K562 (cell line): Measurements from ENCODE around the gene LBX1. TPM values are rescaled to one million over a fixed set of nuclear protein-coding genes. Genes with fewer than 3 reads are reported as not detected.

Experiments
- ATAC-seq: fragments of 200-7000 bp; cut with Tn5 transposase; 3 replicates; pipeline ENCODE4 v1.9.1; 2020; ENCODE audit warnings: moderate library complexity
- BruUV-seq: library from RNA; stranded (reverse); fragments of 400-500 nt; replicated peaks from 2 replicates; lab custom pipeline; 2021; lab: Mats Ljungman, UMichigan
- CTCF ChIA-PET: fragments of 300-600 bp; formaldehyde crosslinking; extraction: SDS; loops from one replicate; lab custom pipeline; 2021; ENCODE audit warnings: low intra/inter-chr PET ratio; lab: Yijun Ruan, JAX
- POLR2A ChIA-PET: fragments of 300-600, 350-650 bp; sonication (Branson Sonifier 250); formaldehyde crosslinking; extraction: SDS; loops from one replicate; lab custom pipeline; 2021; ENCODE audit warnings: antibody characterized with exemption, inconsistent platforms; lab: Yijun Ruan, JAX
- DNase-seq, 4 experiments: peaks; one replicate each; pipeline versions ENCODE4 v3.0.0 to v3.0.0-alpha.2; 2011 to 2018; ENCODE audit warnings: low spot score in 3 of 4, mixed read lengths in 3 of 4; ENCODE audit errors: extremely low read depth in 1 of 4
- FAIRE-seq: peaks from 2 replicates; lab custom pipeline; 2011; peaks lifted over from hg19 to GRCh38; lab: Jason Lieb, UNC
- H2AFZ ChIP-seq: 2 replicates; pipeline ENCODE4 v1.6.0; 2011; ENCODE audit warnings: low read depth, low read length, control low read depth, inconsistent platforms
- H3K27ac ChIP-seq: fragments of 200-600 bp; 3 replicates; pipeline ENCODE4 v1.8.0; 2011; ENCODE audit warnings: low read depth, mild to moderate bottlenecking, control low read depth, inconsistent platforms, low read length, moderate library complexity, mixed read lengths; ENCODE audit errors: extremely low read depth
- H3K27me3 ChIP-seq, 2 experiments: fragments of 300-600 bp in 1 of 2; 2 replicates in 1 of 2; 3 replicates in 1 of 2; pipeline versions ENCODE4 v1.6.0 to v1.8.0; 2011; ENCODE audit warnings: inconsistent platforms in 2 of 2, low read length in 2 of 2, mild to moderate bottlenecking in 1 of 2, mixed read lengths in 1 of 2, moderate library complexity in 1 of 2; ENCODE audit not compliant: control insufficient read depth in 2 of 2, insufficient read depth in 2 of 2
- H3K36me3 ChIP-seq: fragments of 300-600 bp; 3 replicates; pipeline ENCODE4 v1.8.0; 2011; ENCODE audit warnings: mild to moderate bottlenecking, low read length, inconsistent platforms; ENCODE audit not compliant: control insufficient read depth, insufficient read depth
- H3K4me1 ChIP-seq, 2 experiments: fragments of 200-600 bp in 1 of 2; replicated peaks in 1 of 2; 2 replicates in 1 of 2; 3 replicates in 1 of 2; pipeline versions ENCODE4 v1.5.1 to v1.8.0; 2011; ENCODE audit warnings: inconsistent platforms in 2 of 2, low read length in 2 of 2, mild to moderate bottlenecking in 1 of 2, mixed read lengths in 1 of 2, moderate library complexity in 1 of 2; ENCODE audit not compliant: control insufficient read depth in 2 of 2, insufficient read depth in 2 of 2
- H3K4me2 ChIP-seq: 2 replicates; pipeline ENCODE4 v1.6.1; 2011; ENCODE audit warnings: low read length, control low read depth, inconsistent platforms, mixed read lengths; ENCODE audit not compliant: insufficient read depth
- H3K4me3 ChIP-seq: fragments of 200-600 bp; sonication (generic), shearing (Covaris generic); 2 replicates; pipeline ENCODE4 v1.5.1; 2016; ENCODE audit warnings: control low read depth, inconsistent platforms
- H3K79me2 ChIP-seq: fragments of 200-600 bp; 3 replicates; pipeline ENCODE4 v1.8.0; 2011; ENCODE audit warnings: low read length, inconsistent platforms; ENCODE audit not compliant: control insufficient read depth, insufficient read depth
- H3K9ac ChIP-seq, 2 experiments: 2 replicates each; pipeline versions ENCODE4 v1.6.0 to v1.6.1; 2011; ENCODE audit warnings: low read depth in 2 of 2, low read length in 2 of 2, control low read depth in 1 of 2, inconsistent platforms in 1 of 2, mild to moderate bottlenecking in 1 of 2, mixed read lengths in 1 of 2; ENCODE audit not compliant: insufficient read depth in 1 of 2
- H3K9me1 ChIP-seq: one replicate; pipeline ENCODE4 v1.6.0; 2011; ENCODE audit warnings: inconsistent platforms, mild to moderate bottlenecking, low read length, moderate library complexity; ENCODE audit not compliant: control insufficient read depth, insufficient read depth
- H3K9me3 ChIP-seq: replicated peaks from 2 replicates; pipeline ENCODE4 v1.5.1; 2011; ENCODE audit warnings: low read depth, low read length, inconsistent platforms; ENCODE audit not compliant: control insufficient read depth, insufficient read depth
- H4K20me1 ChIP-seq: replicated peaks from 2 replicates; pipeline ENCODE4 v1.6.1; 2011; ENCODE audit warnings: low read length, inconsistent platforms, mixed read lengths; ENCODE audit not compliant: control insufficient read depth, insufficient read depth
- C11orf30 ChIP-seq: fragments of 450-650 bp; IDR thresholded peaks from 2 replicates; pipeline ENCODE4 v1.6.1; 2016; ENCODE audit warnings: low read depth, mild to moderate bottlenecking
- MAFG ChIP-seq: fragments of 450-650 bp; conservative IDR thresholded peaks from 2 replicates; pipeline ENCODE4 v1.6.1; 2016; ENCODE audit warnings: missing genetic modification characterization, missing compliant biosample characterization
- MAFK ChIP-seq: IDR thresholded peaks from 2 replicates; pipeline ENCODE4 v1.6.1; 2011; ENCODE audit warnings: low read length, improper control_type of control experiment
- NFE2 ChIP-seq: IDR thresholded peaks from 2 replicates; pipeline ENCODE4 v1.6.1; 2014; ENCODE audit warnings: antibody characterized with exemption, low read depth
- NFE2L1 ChIP-seq: fragments of 450-650 bp; IDR thresholded peaks from 2 replicates; pipeline ENCODE4 v1.6.1; 2016; ENCODE audit warnings: missing genetic modification characterization, low read depth, mild to moderate bottlenecking, missing compliant biosample characterization, moderate library complexity, borderline replicate concordance
- PKNOX1 ChIP-seq: fragments of 450-650 bp; IDR thresholded peaks from 2 replicates; pipeline ENCODE4 v1.6.1; 2016
- POLR2H ChIP-seq: IDR thresholded peaks from 2 replicates; pipeline ENCODE4 v1.6.1; 2016; ENCODE audit warnings: missing genetic modification characterization, low read depth, mild to moderate bottlenecking, control low read depth, missing compliant biosample characterization, moderate library complexity
- SREBF1 ChIP-seq: fragments of 150-350 bp; IDR thresholded peaks from 2 replicates; pipeline ENCODE4 v1.6.1; 2014; ENCODE audit warnings: antibody characterized with exemption, low read depth, low read length, borderline replicate concordance
- ZNF316 ChIP-seq: fragments of 450-650 bp; IDR thresholded peaks from 2 replicates; pipeline ENCODE4 v1.6.1; 2016
- ZNF408 ChIP-seq: fragments of 250-450 bp; sonication (Bioruptor Pico); IDR thresholded peaks from 2 replicates; pipeline ENCODE4 v1.4.0; 2020; ENCODE audit warnings: low read depth, mild to moderate bottlenecking, moderate library complexity
- WGBS: fragments of 100-300 bp; shearing (Covaris generic); methylation state at CpG from one replicate; pipeline ENCODE4 v1.1.6; 2016; ENCODE audit warnings: low coverage, mixed read lengths; ENCODE audit not compliant: insufficient coverage; ENCODE audit errors: missing lambda C conversion rate; 5-methylcytosine and 5-hydroxymethylcytosine counted together
- in situ Hi-C: fragments of 300-500 bp; cut with MboI; formaldehyde crosslinking; loops from 4 replicates; pipeline ENCODE4 v1.15.0; 2018; ENCODE audit warnings: inconsistent platforms, mixed read lengths
- intact Hi-C: fragments of 100-400 bp; cut with micrococcal nuclease; formaldehyde crosslinking; loops from 2 replicates; pipeline ENCODE4 v1.14.2; 2022
- polyA plus RNA-seq, 8 experiments: library from polyadenylated mRNA; depleted of rRNA in 4 of 8; stranded (reverse) in 5 of 8; unstranded in 3 of 8; fragments of >200 nt; fragmentation: Nextera tagmentation in 2 of 8; fragmentation: Illumina TruSeq in 1 of 8; extraction: Ambion mirVana in 2 of 8; extraction: Trizol in 1 of 8; gene quantifications; 2 replicates each; pipeline versions ENCODE4 v1.2.1 to v1.2.3, GENCODE V29; 2011 to 2014; ENCODE audit warnings: inconsistent platforms in 1 of 8, missing spikeins in 1 of 8
- total RNA-seq, 7 experiments: library from RNA; depleted of rRNA in 6 of 7; stranded (reverse); fragments of >200 nt in 6 of 7; fragmentation: Illumina TruSeq in 2 of 7; extraction: Trizol in 2 of 7; gene quantifications; 2 replicates each; pipeline versions ENCODE4 v1.2.1 to v1.2.3, GENCODE V29; 2011 to 2021; ENCODE audit warnings: low replicate concordance in 1 of 7

The LBX1 gene
- total and polyA plus RNA-seq, 9 of the 15 experiments (the other 6 are each of a cell fraction or from before 2014, with no cell fraction given), result not detected

DNA sequence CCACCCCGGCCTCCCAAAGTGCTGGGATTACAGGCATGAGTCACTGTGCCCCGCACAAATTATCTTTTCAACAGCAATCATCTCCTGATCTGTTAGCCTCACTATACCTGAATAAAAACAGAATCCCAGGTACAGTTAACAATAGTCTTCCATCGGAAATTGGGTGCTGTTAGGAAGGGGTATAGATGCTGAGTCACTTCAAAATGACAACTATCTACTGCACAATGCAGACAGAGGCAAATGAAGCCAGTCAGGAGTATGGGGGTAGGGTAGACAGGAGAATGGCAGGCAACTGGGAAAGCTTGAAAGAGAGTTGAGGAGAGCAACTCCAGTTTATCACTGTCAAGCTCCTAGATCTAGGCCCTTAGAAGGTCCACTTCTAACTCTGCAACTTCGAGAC, 40.3 kb downstream of the LBX1 start:
- WGBS, result 4% methylated on average over 4 of the region's 4 CpGs
- ChIA-PET POLR2A (interaction anchor here (0.6 kb wide), 1 partner anchor 91 kb away, joined by 3 read pairs; no protein-coding TSS in a partner anchor), CTCF (no interaction called here)
- in situ Hi-C loops, result no loop called here
- no peaks in the 10 kb centered on the region for H4K20me1 ChIP-seq
- peaks cover 0 to 2% of the 10 kb centered on the region in 2 experiments; a peak in 2 of 5 replicates for H3K4me1 ChIP-seq
- H3K4me2 ChIP-seq, result no peak overlapping the region
- H3K36me3 ChIP-seq, result no peaks in the 10 kb centered on the region
- no peak overlapping the region for H3K27ac ChIP-seq
- no peak overlapping the region for H3K4me3 ChIP-seq
- no peak overlapping the region for H3K9ac ChIP-seq
- H3K27me3 ChIP-seq, result peaks cover 3 to 22% of the 10 kb centered on the region in 2 experiments; a peak in 3 of 5 replicates
- ATAC-seq (no peak; the same call in 2 of the 3 replicates), DNase-seq (no peak), FAIRE-seq (no peak)
- no peak overlapping the region for H2AFZ ChIP-seq
- H3K79me2 ChIP-seq, result no peaks in the 10 kb centered on the region
- H3K9me1 ChIP-seq, result no peaks in the 10 kb centered on the region
- no TSS peak for BruUV-seq
- peak; percentile 57 for TF ChIP-seq NFE2
- TF ChIP-seq PKNOX1, result 0 out of 2 replicates have a peak, but pooled peaks have one; percentile 13
- no peak for TF ChIP-seq SREBF1
- no peak for TF ChIP-seq ZNF408 (CRISPR knock-in tag)
- no peak for TF ChIP-seq POLR2H
- peak; percentile 7; the same call in 1 of the 2 replicates for TF ChIP-seq MAFK
- TF ChIP-seq C11orf30, result peak; percentile 70
- peak; percentile 38; the same call in 1 of the 2 replicates for TF ChIP-seq NFE2L1 (tag)
- TF ChIP-seq ZNF316, result peak; percentile 58; the same call in 1 of the 2 replicates
- peak; percentile 73 for TF ChIP-seq MAFG (tag)
- intact Hi-C loops, result no loop called here
- H3K9me3 ChIP-seq, result no peaks in the 10 kb centered on the region
